ENCODE measurements around the gene MVP.

Gene MVP

DNA sequence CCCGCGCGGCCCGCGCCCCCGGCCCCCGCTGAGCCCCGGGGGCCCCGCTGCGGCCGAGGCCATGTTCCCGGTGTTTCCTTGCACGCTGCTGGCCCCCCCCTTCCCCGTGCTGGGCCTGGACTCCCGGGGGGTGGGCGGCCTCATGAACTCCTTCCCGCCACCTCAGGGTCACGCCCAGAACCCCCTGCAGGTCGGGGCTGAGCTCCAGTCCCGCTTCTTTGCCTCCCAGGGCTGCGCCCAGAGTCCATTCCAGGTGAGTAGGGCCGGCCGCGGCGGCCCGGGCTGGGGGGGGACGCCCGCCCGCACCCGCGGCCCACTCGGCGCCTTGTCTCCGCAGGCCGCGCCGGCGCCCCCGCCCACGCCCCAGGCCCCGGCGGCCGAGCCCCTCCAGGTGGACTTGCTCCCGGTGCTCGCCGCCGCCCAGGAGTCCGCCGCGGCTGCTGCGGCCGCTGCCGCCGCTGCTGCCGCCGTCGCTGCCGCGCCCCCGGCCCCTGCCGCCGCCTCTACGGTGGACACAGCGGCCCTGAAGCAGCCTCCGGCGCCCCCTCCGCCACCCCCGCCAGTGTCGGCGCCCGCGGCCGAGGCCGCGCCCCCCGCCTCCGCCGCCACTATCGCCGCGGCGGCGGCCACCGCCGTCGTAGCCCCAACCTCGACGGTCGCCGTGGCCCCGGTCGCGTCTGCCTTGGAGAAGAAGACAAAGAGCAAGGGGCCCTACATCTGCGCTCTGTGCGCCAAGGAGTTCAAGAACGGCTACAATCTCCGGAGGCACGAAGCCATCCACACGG, 13.4 kb upstream of the MVP start:
- peak overlapping the region; percentile 96 for H3K27ac ChIP-seq
- TF ChIP-seq, protein P1, sequence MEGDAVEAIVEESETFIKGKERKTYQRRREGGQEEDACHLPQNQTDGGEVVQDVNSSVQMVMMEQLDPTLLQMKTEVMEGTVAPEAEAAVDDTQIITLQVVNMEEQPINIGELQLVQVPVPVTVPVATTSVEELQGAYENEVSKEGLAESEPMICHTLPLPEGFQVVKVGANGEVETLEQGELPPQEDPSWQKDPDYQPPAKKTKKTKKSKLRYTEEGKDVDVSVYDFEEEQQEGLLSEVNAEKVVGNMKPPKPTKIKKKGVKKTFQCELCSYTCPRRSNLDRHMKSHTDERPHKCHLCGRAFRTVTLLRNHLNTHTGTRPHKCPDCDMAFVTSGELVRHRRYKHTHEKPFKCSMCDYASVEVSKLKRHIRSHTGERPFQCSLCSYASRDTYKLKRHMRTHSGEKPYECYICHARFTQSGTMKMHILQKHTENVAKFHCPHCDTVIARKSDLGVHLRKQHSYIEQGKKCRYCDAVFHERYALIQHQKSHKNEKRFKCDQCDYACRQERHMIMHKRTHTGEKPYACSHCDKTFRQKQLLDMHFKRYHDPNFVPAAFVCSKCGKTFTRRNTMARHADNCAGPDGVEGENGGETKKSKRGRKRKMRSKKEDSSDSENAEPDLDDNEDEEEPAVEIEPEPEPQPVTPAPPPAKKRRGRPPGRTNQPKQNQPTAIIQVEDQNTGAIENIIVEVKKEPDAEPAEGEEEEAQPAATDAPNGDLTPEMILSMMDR (conservative IDR thresholded peaks at IDR 0.05), result no peak
- TF ChIP-seq ZFX (IDR thresholded peaks at IDR 0.05), result peak; percentile 63

DNA sequence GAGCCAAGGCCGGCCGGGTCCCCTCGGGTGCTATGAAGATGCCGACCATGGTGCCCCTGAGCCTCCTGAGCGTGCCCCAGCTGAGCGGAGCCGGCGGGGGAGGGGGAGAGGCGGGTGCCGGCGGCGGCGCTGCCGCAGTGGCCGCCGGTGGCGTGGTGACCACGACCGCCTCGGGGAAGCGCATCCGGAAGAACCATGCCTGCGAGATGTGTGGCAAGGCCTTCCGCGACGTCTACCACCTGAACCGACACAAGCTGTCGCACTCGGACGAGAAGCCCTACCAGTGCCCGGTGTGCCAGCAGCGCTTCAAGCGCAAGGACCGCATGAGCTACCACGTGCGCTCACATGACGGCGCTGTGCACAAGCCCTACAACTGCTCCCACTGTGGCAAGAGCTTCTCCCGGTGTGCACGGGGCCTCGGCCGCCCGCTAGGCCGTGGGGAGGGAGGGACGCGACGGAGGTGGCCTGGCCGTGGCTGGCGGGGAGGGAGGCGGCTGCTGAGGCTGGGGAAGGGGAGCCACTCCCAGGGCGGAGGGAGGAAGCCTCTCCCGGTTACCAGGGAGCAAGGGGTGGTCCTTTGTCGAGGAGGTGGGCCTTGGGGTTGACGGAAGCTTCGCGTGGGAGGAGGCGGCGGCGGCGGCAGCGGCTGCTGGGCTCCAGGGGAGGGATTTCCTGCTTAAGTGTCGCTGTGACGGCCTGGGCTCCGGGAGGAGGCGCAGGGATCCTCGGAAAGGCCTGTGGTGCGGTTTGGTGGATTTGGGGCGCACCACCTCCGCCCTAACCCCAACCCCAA, 12.6 kb upstream of the MVP start:
- H3K27ac ChIP-seq, result peak overlapping the region; percentile 96
- peak; percentile 55; the same call in 1 of the 2 replicates for TF ChIP-seq ZFX (IDR thresholded peaks at IDR 0.05)
- TF ChIP-seq, protein P1 (conservative IDR thresholded peaks at IDR 0.05), result peak; percentile 58

DNA sequence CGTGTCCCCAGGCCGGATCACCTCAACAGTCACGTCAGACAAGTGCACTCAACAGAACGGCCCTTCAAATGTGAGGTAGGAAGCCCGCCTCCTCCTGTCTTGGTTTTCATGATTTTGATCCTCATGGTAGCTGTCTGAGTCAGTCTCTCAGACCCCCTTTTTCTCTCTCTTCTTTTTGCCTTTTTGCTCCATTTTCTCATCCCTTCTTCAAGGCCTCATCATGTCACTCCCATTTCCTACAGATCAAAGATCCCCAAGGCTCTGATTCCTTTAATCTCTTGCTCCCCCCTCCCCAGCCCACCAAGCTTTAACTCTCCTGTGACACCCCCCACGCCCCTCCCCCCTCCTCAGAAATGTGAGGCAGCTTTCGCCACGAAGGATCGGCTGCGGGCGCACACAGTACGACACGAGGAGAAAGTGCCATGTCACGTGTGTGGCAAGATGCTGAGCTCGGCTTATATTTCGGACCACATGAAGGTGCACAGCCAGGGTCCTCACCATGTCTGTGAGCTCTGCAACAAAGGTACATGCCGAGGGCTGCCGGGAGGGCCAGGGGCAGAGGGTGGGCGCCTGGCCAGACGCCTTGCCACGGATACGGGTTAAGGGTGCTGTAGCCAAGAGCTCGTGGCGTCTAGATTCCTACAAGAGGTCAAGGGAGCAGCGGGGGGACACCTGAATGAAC, 11.9 kb upstream of the MVP start:
- TF ChIP-seq, protein P1 (conservative IDR thresholded peaks at IDR 0.05), result no peak
- no peak for TF ChIP-seq ZFX (IDR thresholded peaks at IDR 0.05)
- H3K27ac ChIP-seq, result peak overlapping the region; percentile 96

DNA sequence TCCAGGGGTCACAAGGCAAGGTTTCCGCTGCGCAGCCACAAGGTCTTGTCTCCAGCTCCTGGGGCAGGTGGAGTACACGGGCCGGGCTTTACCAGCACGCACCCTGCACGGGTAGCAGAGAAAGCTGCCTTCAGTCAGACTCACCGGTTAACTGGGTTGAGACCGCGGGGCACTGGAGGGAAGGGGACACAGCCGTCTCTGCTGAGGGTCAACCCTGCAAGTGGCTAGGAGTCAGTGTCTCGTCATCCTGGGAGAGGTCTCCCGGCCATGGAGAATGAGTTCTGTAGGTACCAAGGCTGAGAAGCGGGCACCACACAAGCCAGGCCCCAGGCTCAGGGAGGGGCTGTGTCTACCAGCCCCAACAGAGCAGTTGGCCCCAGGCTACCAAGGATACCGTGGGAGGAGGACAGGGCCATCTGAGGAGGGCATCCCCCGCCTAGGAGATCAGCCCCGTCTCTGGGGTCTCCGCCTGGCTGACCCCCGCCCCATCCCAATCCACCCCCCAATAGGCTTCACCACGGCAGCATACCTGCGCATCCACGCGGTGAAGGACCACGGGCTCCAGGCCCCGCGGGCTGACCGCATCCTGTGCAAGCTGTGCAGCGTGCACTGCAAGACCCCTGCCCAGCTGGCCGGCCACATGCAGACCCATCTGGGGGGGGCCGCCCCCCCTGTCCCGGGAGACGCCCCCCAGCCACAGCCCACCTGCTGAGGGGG, 11.1 kb upstream of the MVP start:
- no peak for TF ChIP-seq ZFX (IDR thresholded peaks at IDR 0.05)
- TF ChIP-seq, protein P1 (conservative IDR thresholded peaks at IDR 0.05), result no peak
- H3K27ac ChIP-seq, result peak overlapping the region; percentile 96

DNA sequence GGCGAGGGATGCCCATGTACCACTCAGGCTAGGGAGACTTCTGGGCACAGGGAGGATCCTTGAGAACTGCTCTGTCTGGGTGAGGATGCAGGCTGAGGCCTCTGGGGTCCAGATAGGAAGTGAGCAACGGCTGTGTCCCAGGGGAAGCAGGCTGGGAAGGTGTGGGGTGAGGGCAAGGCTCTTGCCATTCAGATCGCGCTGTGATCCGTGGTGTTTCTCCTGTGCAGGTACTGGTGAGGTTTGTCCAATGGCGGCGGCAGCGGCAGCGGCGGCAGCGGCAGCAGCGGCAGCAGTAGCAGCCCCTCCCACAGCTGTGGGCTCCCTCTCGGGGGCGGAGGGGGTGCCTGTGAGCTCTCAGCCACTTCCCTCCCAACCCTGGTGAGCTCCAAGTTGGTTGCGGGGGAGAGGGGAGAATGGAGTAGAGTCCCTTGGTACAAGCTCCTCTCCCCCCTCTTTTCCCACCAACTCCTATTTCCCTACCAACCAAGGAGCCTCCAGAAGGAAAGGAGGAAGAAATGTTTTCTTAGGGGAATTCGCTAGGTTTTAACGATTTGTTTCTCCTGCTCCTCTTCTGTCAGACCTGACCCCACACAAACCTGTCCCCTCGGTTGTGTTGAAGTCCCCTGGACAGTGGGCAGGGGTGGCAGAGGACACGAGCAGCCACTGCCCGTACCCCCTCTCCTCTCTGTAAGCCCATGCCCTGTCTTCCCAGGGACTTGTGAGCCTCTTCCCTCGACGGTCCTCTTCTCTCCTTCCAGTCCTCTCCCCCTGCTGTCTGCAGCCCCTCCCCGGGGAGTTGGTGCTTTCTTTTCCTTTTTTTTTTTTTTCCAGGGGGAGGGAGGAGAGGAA, 10.2 kb upstream of the MVP start:
- TF ChIP-seq ZFX (IDR thresholded peaks at IDR 0.05), result no peak
- TF ChIP-seq, protein P1 (conservative IDR thresholded peaks at IDR 0.05), result no peak
- peak overlapping the region; percentile 96 for H3K27ac ChIP-seq

DNA sequence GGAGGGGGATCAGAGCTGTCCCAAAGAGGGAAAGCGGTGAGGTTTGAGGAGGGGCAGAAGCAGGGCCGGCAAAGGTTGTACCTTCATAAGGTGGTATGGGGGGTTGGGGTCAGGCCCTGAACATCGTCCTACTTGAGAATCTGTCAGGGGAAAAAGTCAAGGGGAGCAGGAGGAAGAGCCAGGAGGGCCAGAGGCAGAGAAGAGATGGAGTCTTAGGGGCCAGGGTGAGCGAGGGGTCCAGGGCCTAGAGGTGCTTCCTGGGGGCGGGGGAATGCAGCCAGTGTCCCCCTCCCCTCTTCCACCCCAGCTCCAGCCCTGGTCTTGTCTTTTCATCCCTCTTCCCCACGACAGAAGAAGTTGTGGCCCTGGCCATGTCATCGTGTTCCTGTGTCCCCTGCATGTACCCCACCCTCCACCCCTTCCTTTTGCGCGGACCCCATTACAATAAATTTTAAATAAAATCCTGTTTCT, 9.5 kb upstream of the MVP start:
- H3K27ac ChIP-seq, result peak overlapping the region; percentile 96

More for the DNA sequence above, 9.5 kb upstream of the MVP start:
- TF ChIP-seq, protein P1 (conservative IDR thresholded peaks at IDR 0.05), result no peak
- no peak for TF ChIP-seq ZFX (IDR thresholded peaks at IDR 0.05)
